HepG2 (cell line): ENCODE data around the gene HOXD3. TPM values are rescaled to one million over a fixed set of nuclear protein-coding genes. Genes with fewer than 3 reads are reported as not detected.

ENCODE experiments used
- ARNTL ChIP-seq: sonication (generic); formaldehyde crosslinking; IDR thresholded peaks from 2 replicates; pipeline ENCODE4 v1.4.0; 2020; ENCODE audit warnings: mild to moderate bottlenecking, missing genetic modification reagents
- BCL3 ChIP-seq: sonication (generic); formaldehyde crosslinking; IDR thresholded peaks from 2 replicates; pipeline ENCODE4 v1.5.1; 2020; ENCODE audit warnings: mild to moderate bottlenecking, missing genetic modification reagents, moderate library complexity
- DNMT3B ChIP-seq: conservative IDR thresholded peaks from 2 replicates; pipeline ENCODE4 v1.6.1; 2016; ENCODE audit warnings: missing biosample characterization, control low read depth
- HMGXB4 ChIP-seq, 2 experiments: sonication (generic) in 1 of 2; formaldehyde crosslinking in 1 of 2; IDR thresholded peaks; 2 replicates each; pipeline versions ENCODE4 v1.4.0 to v1.6.1; 2018 to 2020; ENCODE audit warnings: missing genetic modification reagents in 2 of 2, borderline replicate concordance in 1 of 2, low read depth in 1 of 2, mild to moderate bottlenecking in 1 of 2, missing biosample characterization in 1 of 2
- PHF8 ChIP-seq: sonication (generic); formaldehyde crosslinking; IDR thresholded peaks from 2 replicates; pipeline ENCODE4 v1.5.0; 2020; ENCODE audit warnings: missing genetic modification reagents
- PPARG ChIP-seq: conservative IDR thresholded peaks from 2 replicates; pipeline ENCODE4 v1.6.1; 2016; ENCODE audit warnings: missing biosample characterization, missing genetic modification reagents
- TBL1XR1 ChIP-seq: fragments of 150-350 bp; IDR thresholded peaks from 2 replicates; pipeline ENCODE4 v1.6.1; 2014; ENCODE audit warnings: borderline replicate concordance, low read length; ENCODE audit not compliant: partially characterized antibody
- ZBTB40 ChIP-seq, 2 experiments: fragments of 450-650 bp in 1 of 2; sonication (generic) in 1 of 2; formaldehyde crosslinking in 1 of 2; IDR thresholded peaks; 2 replicates each; pipeline versions ENCODE4 v1.6.1 to v1.8.0; 2016 to 2022; ENCODE audit warnings: antibody characterized with exemption in 1 of 2, mild to moderate bottlenecking in 1 of 2, missing genetic modification reagents in 1 of 2
- ZNF639 ChIP-seq: conservative IDR thresholded peaks from 2 replicates; pipeline ENCODE4 v1.6.1; 2018; ENCODE audit warnings: missing genetic modification reagents
- ZNF780A ChIP-seq: sonication (generic); formaldehyde crosslinking; IDR thresholded peaks from 2 replicates; pipeline ENCODE4 v1.8.0; 2022; ENCODE audit warnings: mild to moderate bottlenecking, missing genetic modification reagents, moderate library complexity
- polyA plus RNA-seq, 8 experiments: library from polyadenylated mRNA; depleted of rRNA in 3 of 8; stranded (reverse) in 7 of 8; unstranded in 1 of 8; fragments of >200 nt; fragmentation: Illumina TruSeq in 4 of 8; extraction: Trizol in 4 of 8; gene quantifications; 2 replicates each; pipeline versions ENCODE4 v1.2.1 to v1.2.3, GENCODE V29; 2011 to 2016; ENCODE audit warnings: low read depth in 4 of 8, missing spikeins in 1 of 8, mixed read lengths in 1 of 8; ENCODE audit not compliant: insufficient read depth in 1 of 8
- total RNA-seq, 5 experiments: library from RNA; depleted of rRNA; stranded (reverse); fragments of >200 nt; fragmentation: Illumina TruSeq; extraction: Trizol; gene quantifications; 2 replicates each; pipeline ENCODE4 v1.2.3, GENCODE V29; 2016; ENCODE audit warnings: low read depth in 1 of 5
- TF ChIP-seq, protein P1 (sequence below): sonication (generic); formaldehyde crosslinking; IDR thresholded peaks from 2 replicates; pipeline ENCODE4 v1.9.0; 2022; ENCODE audit warnings: missing genetic modification reagents, mild to moderate bottlenecking, borderline replicate concordance

The HOXD3 gene
- total and polyA plus RNA-seq, 2 of the 13 experiments (the other 11 are each of a cell fraction or from before 2014, with no cell fraction given), result 0.05 to 0.09 TPM

DNA sequence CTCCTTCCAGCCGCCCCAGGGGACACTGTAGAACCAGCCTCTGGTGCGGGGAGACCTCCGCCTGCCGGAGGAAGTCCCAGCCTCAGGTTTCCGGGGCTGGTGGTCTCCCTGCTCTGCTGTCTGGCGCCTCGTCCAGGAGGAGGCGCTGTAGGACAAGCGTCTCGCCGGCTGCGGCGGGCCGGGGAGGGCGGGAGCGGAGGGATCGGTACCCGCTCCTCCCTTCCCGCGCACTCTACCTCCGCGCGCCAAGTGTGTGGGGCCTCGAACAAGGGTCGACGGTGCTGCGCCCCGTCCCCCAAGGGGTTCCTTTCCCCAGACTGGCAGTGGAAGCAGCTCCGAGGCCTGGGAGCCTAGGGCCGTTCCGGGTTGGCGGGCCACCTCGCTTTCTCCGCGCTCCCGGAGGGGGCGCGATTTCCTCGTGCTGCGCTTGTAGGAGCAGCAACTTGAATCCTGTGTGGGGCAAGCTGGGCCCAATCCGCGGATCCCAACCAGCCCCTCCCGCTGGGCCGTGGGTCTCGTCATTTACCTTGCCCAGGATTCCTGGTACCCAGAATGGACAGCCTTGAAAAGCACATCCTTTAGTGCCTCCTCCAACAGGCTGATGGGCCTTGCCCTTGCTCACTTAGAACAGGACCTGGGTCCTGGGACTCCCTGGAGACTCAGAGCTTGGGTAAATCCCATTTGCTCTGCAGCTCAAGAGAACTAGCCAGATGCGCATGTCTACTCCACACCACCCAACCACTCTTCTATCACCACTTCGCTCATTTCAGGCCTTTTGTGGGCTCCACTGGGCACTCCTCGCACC lies 16.4 kb upstream of the HOXD3 start (continued):
- 0 out of 2 replicates have a peak, but pooled peaks have one; percentile 44 for TF ChIP-seq PPARG (CRISPR knock-in tag)
- TF ChIP-seq ZBTB40 (IDR thresholded peaks at IDR 0.05), result no peak
- TF ChIP-seq ZBTB40 (CRISPR knock-in tag; IDR thresholded peaks at IDR 0.05), result peak; percentile 70
- TF ChIP-seq ZNF780A, result no peak
- TF ChIP-seq BCL3 (CRISPR knock-in tag), result peak; percentile 83; the same call in 1 of the 2 replicates
- no peak for TF ChIP-seq DNMT3B (CRISPR knock-in tag)
- TF ChIP-seq PHF8 (CRISPR knock-in tag), result peak; percentile 74
- no peak for TF ChIP-seq TBL1XR1
- TF ChIP-seq ZNF639 (CRISPR knock-in tag), result no peak; the same call in 1 of the 2 replicates
- peak; percentile 96 to 97 for TF ChIP-seq HMGXB4 (CRISPR knock-in tag; IDR thresholded peaks at IDR 0.05; ENCODE audit: borderline replicate concordance in 1 of 2, low read depth in 1 of 2)
- TF ChIP-seq ARNTL (CRISPR knock-in tag), result no peak; the same call in 1 of the 2 replicates
- TF ChIP-seq, protein P1, sequence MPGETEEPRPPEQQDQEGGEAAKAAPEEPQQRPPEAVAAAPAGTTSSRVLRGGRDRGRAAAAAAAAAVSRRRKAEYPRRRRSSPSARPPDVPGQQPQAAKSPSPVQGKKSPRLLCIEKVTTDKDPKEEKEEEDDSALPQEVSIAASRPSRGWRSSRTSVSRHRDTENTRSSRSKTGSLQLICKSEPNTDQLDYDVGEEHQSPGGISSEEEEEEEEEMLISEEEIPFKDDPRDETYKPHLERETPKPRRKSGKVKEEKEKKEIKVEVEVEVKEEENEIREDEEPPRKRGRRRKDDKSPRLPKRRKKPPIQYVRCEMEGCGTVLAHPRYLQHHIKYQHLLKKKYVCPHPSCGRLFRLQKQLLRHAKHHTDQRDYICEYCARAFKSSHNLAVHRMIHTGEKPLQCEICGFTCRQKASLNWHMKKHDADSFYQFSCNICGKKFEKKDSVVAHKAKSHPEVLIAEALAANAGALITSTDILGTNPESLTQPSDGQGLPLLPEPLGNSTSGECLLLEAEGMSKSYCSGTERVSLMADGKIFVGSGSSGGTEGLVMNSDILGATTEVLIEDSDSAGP, result peak; percentile 86; the same call in 1 of the 2 replicates
